Liver (tissue), 9 donors: Measurements from ENCODE around the gene H1-8. TPM values are rescaled to one million over a fixed set of nuclear protein-coding genes. Genes with fewer than 3 reads are reported as not detected.

ENCODE experiments used
- DNase-seq: peaks from one replicate; pipeline ENCODE4 v3.0.0-alpha.2; 2017; ENCODE audit warnings: low spot score
- H3K27ac ChIP-seq, 2 donors: one replicate each; pipeline ENCODE4 v1.7.0; 2013; ENCODE audit warnings: inconsistent platforms in 2 of 2, low read length in 2 of 2, control low read depth in 1 of 2, low read depth in 1 of 2, mild to moderate bottlenecking in 1 of 2
- H3K27me3 ChIP-seq, 4 donors: one replicate each; pipeline versions ENCODE4 v1.6.1 to v1.7.0; 2013; ENCODE audit warnings: low read length in 3 of 4, inconsistent platforms in 1 of 4, mild to moderate bottlenecking in 1 of 4, moderate library complexity in 1 of 4; ENCODE audit not compliant: control insufficient read depth in 4 of 4, insufficient read depth in 4 of 4
- H3K36me3 ChIP-seq, 4 donors: one replicate each; pipeline versions ENCODE4 v1.6.1 to v1.7.0; 2013; ENCODE audit warnings: low read length in 3 of 4, mild to moderate bottlenecking in 3 of 4, low read depth in 1 of 4, moderate library complexity in 1 of 4; ENCODE audit not compliant: control insufficient read depth in 4 of 4, insufficient read depth in 3 of 4
- H3K4me1 ChIP-seq, 4 donors: one replicate each; pipeline versions ENCODE4 v1.6.1 to v1.7.0; 2013; ENCODE audit warnings: low read length in 3 of 4, mild to moderate bottlenecking in 3 of 4, moderate library complexity in 1 of 4; ENCODE audit not compliant: control insufficient read depth in 4 of 4, insufficient read depth in 4 of 4
- H3K4me3 ChIP-seq, 3 donors: one replicate each; pipeline versions ENCODE4 v1.6.1 to v1.7.0; 2013; ENCODE audit warnings: low read length in 3 of 3, control low read depth in 1 of 3, low read depth in 1 of 3, mild to moderate bottlenecking in 1 of 3
- H3K9ac ChIP-seq, 2 donors: one replicate each; pipeline ENCODE4 v1.7.0; 2013; ENCODE audit warnings: low read length in 2 of 2, mild to moderate bottlenecking in 2 of 2, moderate library complexity in 2 of 2, control low read depth in 1 of 2, low read depth in 1 of 2
- H3K9me3 ChIP-seq, 4 donors: one replicate each; pipeline versions ENCODE4 v1.6.1 to v1.7.0; 2013; ENCODE audit warnings: low read length in 3 of 4; ENCODE audit not compliant: control insufficient read depth in 4 of 4
- ATF3 ChIP-seq: IDR thresholded peaks from 2 replicates; pipeline ENCODE4 v1.6.1; 2016; ENCODE audit warnings: antibody characterized with exemption
- CTCF ChIP-seq: fragments of 150-350 bp; IDR thresholded peaks from 2 replicates; pipeline ENCODE4 v1.5.1; 2017; ENCODE audit warnings: improper control_type of control experiment, low read depth, low read length; ENCODE audit not compliant: missing input control
- EGR1 ChIP-seq, 2 donors: IDR thresholded peaks; 2 replicates each; pipeline ENCODE4 v1.6.1; 2016 to 2018; ENCODE audit warnings: antibody characterized with exemption in 2 of 2, low read depth in 2 of 2
- FOXA1 ChIP-seq: IDR thresholded peaks from 2 replicates; pipeline ENCODE4 v1.6.1; 2016; ENCODE audit warnings: antibody characterized with exemption
- FOXA2 ChIP-seq: IDR thresholded peaks from 2 replicates; pipeline ENCODE4 v1.6.1; 2016; ENCODE audit warnings: antibody characterized with exemption
- GABPA ChIP-seq, 2 donors: IDR thresholded peaks in 1 of 2; conservative IDR thresholded peaks in 1 of 2; 2 replicates each; pipeline ENCODE4 v1.6.1; 2016; ENCODE audit warnings: antibody characterized with exemption in 2 of 2, mild to moderate bottlenecking in 1 of 2, moderate library complexity in 1 of 2
- HNF4A ChIP-seq, 2 donors: conservative IDR thresholded peaks; 2 replicates each; pipeline ENCODE4 v1.6.1; 2016; ENCODE audit warnings: antibody characterized with exemption in 2 of 2, mild to moderate bottlenecking in 2 of 2
- HNF4G ChIP-seq: IDR thresholded peaks from 2 replicates; pipeline ENCODE4 v1.6.1; 2016; ENCODE audit warnings: antibody characterized with exemption
- JUND ChIP-seq, 2 donors: IDR thresholded peaks; 2 replicates each; pipeline ENCODE4 v1.6.1; 2016; ENCODE audit warnings: antibody characterized with exemption in 2 of 2
- MAX ChIP-seq: IDR thresholded peaks from 2 replicates; pipeline ENCODE4 v1.6.1; 2016; ENCODE audit warnings: antibody characterized with exemption
- NR2F2 ChIP-seq: IDR thresholded peaks from 2 replicates; pipeline ENCODE4 v1.6.1; 2016; ENCODE audit warnings: antibody characterized with exemption
- RAD21 ChIP-seq, 2 donors: IDR thresholded peaks; 2 replicates each; pipeline ENCODE4 v1.6.1; 2016; ENCODE audit warnings: antibody characterized with exemption in 2 of 2, mild to moderate bottlenecking in 2 of 2
- REST ChIP-seq: IDR thresholded peaks from 2 replicates; pipeline ENCODE4 v1.6.1; 2016; ENCODE audit warnings: antibody characterized with exemption, mild to moderate bottlenecking
- RXRA ChIP-seq, 2 donors: IDR thresholded peaks; 2 replicates each; pipeline ENCODE4 v1.6.1; 2017 to 2018; ENCODE audit warnings: antibody characterized with exemption in 2 of 2, mild to moderate bottlenecking in 1 of 2
- SP1 ChIP-seq: IDR thresholded peaks from 2 replicates; pipeline ENCODE4 v1.6.1; 2018; ENCODE audit warnings: antibody characterized with exemption, mild to moderate bottlenecking
- TAF1 ChIP-seq: conservative IDR thresholded peaks from 2 replicates; pipeline ENCODE4 v1.6.1; 2016; ENCODE audit warnings: antibody characterized with exemption, mild to moderate bottlenecking
- YY1 ChIP-seq: IDR thresholded peaks from 2 replicates; pipeline ENCODE4 v1.6.1; 2016; ENCODE audit warnings: antibody characterized with exemption, mild to moderate bottlenecking
- ZBTB33 ChIP-seq: IDR thresholded peaks from 2 replicates; pipeline ENCODE4 v1.6.1; 2016; ENCODE audit warnings: antibody characterized with exemption
- WGBS: extraction: QIAGEN DNeasy Blood & Tissue Kit; methylation state at CpG from one replicate; pipeline ENCODE4 v1.1.7; 2013; 5-methylcytosine and 5-hydroxymethylcytosine counted together
- polyA plus RNA-seq, 2 donors: library from polyadenylated mRNA; stranded (reverse) in 1 of 2; unstranded in 1 of 2; fragments of 200-250 nt in 1 of 2; fragments of >200 nt in 1 of 2; fragmentation: Nextera tagmentation in 1 of 2; extraction: Ambion mirVana in 1 of 2; gene quantifications; one replicate each; pipeline versions ENCODE4 v1.2.1 to v1.2.3, GENCODE V29; 2013 to 2015
- total RNA-seq, 2 donors: library from RNA; depleted of rRNA; stranded (reverse); fragments of >200 nt; gene quantifications; one replicate each; pipeline ENCODE4 v1.2.3, GENCODE V29; 2014
- donor health status: healthy.
- donor health status: healthy.
- donor health status: healthy.
- donor health status: healthy.
- donor health status: healthy.

H1-8 gene
- total and polyA plus RNA-seq, 4 donors, result not detected

- Histone ChIP-seq H3K9me3 (no peaks in the 10 kb centered on the region), H3K27me3 (no peaks in the 10 kb centered on the region), H3K4me1 (peaks cover 0 to 6% (median 0%) of the 10 kb centered on the region in 4 donors), H3K27ac (peak overlapping the region; percentile 14 to 48), H3K9ac (no peak overlapping the region), H3K4me3 (no peak overlapping the region), H3K36me3 (peaks cover 0 to 3% (median under 1%) of the 10 kb centered on the region in 4 donors)
- 70% methylated on average over 18 of the region's 18 CpGs for WGBS
- no peak for TF ChIP-seq EGR1 (IDR thresholded peaks at IDR 0.05; ENCODE audit: low read depth in 2 of 2)
- TF ChIP-seq YY1, result no peak
- TF ChIP-seq RXRA (IDR thresholded peaks at IDR 0.05), result peak in 1 of 2 donors; percentile 10
- TF ChIP-seq RAD21 (IDR thresholded peaks at IDR 0.05), result peak in 1 of 2 donors; percentile 24
- no peak for TF ChIP-seq JUND (IDR thresholded peaks at IDR 0.05)
- TF ChIP-seq NR2F2, result peak; percentile 78
- no peak for TF ChIP-seq MAX
- no peak for TF ChIP-seq TAF1
- no peak for DNase-seq
These were observed 18.1 kb downstream of the H1-8 start for GRCh38 chr3:129560911-129561594.

GRCh38 chr3:129561619-129562248 is 18.8 kb downstream of the H1-8 start:
- peaks cover 0 to 6% (median 0%) of the 10 kb centered on the region in 4 donors for H3K4me1 ChIP-seq
- no peaks in the 10 kb centered on the region for H3K9me3 ChIP-seq
- DNase-seq, result no peak
- WGBS, result 90% methylated on average over 18 of the region's 18 CpGs
- TF ChIP-seq FOXA2, result no peak
- no peak for TF ChIP-seq CTCF
- no peak for TF ChIP-seq MAX
- no peak for TF ChIP-seq HNF4G
- no peak for TF ChIP-seq FOXA1
- TF ChIP-seq REST, result no peak
- no peak for TF ChIP-seq ATF3
- no peak for TF ChIP-seq RXRA (IDR thresholded peaks at IDR 0.05)
- no peak for TF ChIP-seq NR2F2
- TF ChIP-seq EGR1 (IDR thresholded peaks at IDR 0.05; ENCODE audit: low read depth in 2 of 2), result no peak
- TF ChIP-seq GABPA (IDR thresholded peaks at IDR 0.05 in 1 of 2, conservative IDR thresholded peaks at IDR 0.05 in 1 of 2), result no peak
- no peak for TF ChIP-seq SP1
- no peak for TF ChIP-seq ZBTB33
- no peak for TF ChIP-seq TAF1
- TF ChIP-seq HNF4A (conservative IDR thresholded peaks at IDR 0.05), result no peak
- no peak for TF ChIP-seq YY1
- H3K4me3 ChIP-seq, result no peak overlapping the region
- H3K36me3 ChIP-seq, result peaks cover 0 to 3% (median under 1%) of the 10 kb centered on the region in 4 donors
- no peak overlapping the region for H3K9ac ChIP-seq
- H3K27me3 ChIP-seq, result no peaks in the 10 kb centered on the region
- H3K27ac ChIP-seq, result peak overlapping the region in 1 of 2 donors; percentile 48
